G401 (cell line): Measurements from ENCODE around the gene DDI2. TPM values are rescaled to one million over a fixed set of nuclear protein-coding genes. Genes with fewer than 3 reads are reported as not detected.
"Not testable (repeated sequence)": the region's sequence is repeated elsewhere in the genome, so short reads cannot be mapped to it uniquely, and the experiment has no call there.

ENCODE experiments used
- DNase-seq: peaks from one replicate; pipeline ENCODE4 v3.0.0-alpha.2; 2015; ENCODE audit warnings: low spot score
- in situ Hi-C: cut with HindIII; loops from 2 replicates; pipeline ENCODE4 v1.10.0; 2016; ENCODE audit warnings: low sequenced_read_pairs, mixed read lengths
- total RNA-seq: library from RNA; depleted of rRNA; stranded (reverse); fragments of >200 nt; shearing (Covaris generic); gene quantifications from 2 replicates; pipeline ENCODE4 v1.2.3, GENCODE V29; 2014

Gene DDI2
- total RNA-seq, 1 experiment from 2014 or later, result 9.9 TPM

DNA sequence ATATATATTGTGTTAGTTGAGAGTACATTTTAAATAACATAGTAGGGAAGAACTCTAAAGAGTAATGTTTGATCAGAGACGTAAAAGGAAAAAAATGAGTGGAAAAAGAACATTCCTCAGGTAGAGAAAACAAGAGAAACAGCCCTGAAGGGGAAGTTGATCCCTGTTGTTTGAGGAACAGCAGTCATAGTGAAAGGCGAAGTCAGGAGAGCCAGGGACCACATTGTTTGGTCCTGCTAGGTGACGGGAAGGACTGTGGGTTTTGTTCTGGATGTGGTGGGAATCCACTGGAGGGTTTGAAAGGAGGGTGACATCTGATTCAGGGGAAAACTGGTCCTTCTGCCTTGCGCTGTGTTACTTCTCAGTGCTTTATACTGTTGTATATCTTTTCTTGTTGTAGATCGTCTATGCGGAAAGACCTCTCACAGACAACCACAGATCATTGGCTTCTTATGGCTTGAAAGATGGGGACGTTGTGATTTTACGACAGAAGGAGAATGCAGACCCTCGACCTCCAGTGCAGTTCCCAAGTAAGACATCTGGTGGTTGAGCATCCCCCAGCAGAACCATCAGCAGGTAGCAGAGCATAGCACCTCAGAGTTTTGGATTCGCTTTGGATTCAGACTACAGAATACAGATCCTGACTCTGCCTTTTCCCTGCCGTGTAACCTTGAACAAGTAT, 9.2 kb downstream of the DDI2 start:
- no peak for DNase-seq
- in situ Hi-C loops, result no loop called here

DNA sequence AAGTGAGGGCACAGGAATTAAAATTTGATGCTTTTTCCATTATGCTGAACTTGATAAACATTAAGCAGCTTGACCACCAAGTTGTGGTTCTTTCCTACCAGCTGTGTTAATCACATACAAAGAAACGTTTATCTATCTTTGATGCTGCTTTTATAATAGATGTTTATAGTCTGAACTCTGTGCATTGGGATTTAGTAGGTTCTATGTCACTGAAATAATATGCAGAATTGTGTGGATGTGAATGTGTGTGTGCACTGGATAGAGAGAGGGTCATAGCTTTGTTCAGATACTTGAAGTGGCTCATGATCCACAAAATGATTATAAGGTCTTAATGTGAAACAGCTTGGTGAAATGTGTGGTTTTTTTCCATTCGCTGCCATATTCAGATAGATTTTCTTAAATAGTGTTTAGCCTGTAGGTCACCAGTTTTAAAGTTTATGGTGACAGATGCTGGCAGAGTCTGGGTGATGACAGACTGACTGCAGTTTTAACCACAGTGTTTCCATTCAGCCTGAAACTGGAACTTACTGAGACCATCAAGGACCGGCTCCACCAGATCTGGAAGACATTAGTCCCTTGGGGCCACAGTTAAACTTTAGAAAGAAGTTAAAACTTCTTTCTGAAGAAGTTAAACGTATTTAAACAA, 10.2 kb downstream of the DDI2 start:
- no peak for DNase-seq
- in situ Hi-C loops, result no loop called here

DNA sequence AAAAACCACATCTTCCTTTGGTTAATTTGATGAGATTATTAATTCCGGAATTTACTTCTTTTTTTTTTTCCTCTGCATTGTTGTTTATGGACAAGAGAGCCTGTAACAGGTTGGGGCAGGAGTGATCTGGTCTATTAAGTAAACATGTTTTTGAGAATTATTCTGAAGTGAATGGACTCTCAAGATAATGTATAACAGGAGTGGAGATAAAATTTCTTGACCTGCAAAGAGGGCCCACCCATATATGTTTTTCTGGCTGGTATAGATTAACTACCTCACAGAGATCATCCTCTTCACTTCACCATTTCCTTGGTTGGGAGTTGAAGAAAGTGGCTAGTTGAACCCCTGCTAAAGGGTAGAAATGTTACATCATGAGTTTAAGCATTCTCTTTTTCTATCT, 10.7 kb downstream of the DDI2 start:
- in situ Hi-C loops, result no loop called here
- DNase-seq, result no peak

DNA sequence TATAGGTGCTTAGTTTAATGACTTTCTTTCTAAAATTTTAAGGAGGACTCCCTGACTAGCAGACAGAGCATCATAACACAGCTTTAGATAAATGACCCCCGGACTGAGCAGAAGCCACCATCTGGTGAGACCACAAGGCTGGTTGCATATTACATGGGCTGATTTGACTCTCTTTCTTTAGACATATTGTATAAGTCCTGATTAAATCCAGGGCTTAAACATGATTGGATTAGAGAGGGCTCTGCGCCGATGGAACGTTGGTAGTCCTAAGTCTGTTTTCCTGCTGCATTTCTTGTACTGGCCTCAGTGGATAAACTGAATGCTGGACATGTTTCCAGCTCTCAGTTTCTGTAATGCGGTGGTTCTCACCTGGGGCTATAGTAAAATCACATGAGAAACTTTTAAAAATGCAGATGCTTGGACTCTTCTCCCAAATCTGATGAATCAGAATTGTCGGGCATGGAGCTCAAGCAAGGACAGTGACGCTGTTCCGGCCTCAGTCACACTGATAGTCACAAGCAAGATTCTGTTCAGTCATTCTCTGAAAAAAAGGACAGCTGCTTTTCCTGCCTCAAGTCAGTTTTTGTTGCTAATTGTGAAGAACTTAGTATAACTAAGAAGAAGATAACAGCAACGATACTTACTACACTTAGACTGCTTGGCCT, 16.6 kb downstream of the DDI2 start:
- DNase-seq, result no peak
- in situ Hi-C loops, result no loop called here

DNA sequence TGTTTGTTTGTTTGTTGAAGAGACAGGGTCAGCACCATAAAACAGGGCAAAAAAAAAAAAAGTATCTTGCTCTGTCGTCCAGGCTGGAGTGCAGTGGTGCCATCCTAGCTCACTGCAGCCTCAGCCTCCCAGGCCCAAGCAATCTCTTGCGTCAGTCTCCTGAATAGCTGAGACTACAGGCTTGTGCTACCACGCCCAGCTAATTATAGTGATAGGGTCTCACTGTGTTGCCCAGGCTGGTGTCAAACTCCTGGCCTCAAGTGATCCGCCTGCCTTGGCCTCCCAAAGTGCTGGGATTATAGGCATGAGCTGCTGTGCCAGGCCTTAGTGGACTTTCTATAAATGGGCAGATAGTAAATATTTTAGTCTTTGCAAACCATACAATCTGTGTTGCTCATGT, 19.2 kb downstream of the DDI2 start:
- no peak for DNase-seq
- in situ Hi-C loops, result no loop called here

DNA sequence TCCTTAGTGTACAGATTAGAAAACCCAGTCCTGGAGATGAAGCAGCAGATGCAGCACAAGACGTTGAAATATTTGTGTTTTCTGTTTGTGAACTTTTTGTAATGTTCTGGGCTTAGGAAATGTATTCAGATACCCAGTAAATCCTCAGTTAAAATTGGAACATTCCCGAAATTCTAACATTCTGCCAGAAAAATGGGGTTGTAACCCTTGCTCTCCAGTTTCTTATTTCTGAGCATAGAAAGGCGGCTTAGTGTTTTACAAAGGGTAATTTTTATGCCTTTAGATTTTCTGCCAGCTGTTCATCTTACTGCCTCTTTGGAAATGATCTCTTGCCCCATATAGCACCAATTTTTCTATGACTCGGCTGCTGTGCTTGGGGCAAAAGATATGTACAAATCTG, 20.6 kb downstream of the DDI2 start:
- DNase-seq, result no peak
- in situ Hi-C loops, result no loop called here

DNA sequence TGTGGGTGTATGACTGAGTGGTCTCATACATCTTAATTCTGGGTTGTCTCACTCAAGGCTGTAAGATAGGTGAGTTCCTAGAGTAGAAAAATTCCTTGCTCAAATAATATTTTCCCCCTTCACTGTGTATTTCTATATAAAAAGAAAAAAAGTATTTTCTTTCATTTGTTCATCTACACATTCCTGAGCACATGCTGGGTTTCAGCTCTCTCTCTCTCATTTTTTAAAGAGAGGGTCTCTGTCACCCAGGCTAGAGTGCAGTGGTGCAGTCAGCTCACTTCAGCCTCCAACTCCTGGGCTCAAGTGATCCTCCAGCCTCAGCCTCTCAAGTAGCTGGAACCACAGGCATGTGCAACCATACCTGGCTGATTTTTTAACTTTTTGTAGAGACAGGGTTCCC, 22.0 kb downstream of the DDI2 start:
- no peak for DNase-seq
- in situ Hi-C loops, result no loop called here

DNA sequence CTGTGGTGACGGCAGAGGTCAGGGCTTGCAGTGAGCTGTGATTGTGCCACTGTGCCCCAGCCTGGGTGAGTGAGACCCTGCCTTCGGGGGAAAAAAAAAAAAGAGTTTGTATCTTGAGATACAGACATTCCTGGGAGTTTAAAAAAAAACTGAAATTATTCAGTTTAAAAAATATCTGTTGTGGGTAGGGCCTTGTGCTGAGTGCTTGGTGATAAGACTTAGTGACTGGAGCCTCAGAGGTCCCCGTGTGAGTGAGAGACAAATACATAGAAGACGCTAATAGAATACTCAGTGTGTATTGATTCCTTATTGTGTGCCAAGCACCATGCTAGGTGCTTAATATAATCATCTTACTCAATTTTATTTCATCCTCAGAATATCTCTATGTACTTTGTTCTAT, 22.7 kb downstream of the DDI2 start:
- DNase-seq, result no peak
- in situ Hi-C loops, result no loop called here

DNA sequence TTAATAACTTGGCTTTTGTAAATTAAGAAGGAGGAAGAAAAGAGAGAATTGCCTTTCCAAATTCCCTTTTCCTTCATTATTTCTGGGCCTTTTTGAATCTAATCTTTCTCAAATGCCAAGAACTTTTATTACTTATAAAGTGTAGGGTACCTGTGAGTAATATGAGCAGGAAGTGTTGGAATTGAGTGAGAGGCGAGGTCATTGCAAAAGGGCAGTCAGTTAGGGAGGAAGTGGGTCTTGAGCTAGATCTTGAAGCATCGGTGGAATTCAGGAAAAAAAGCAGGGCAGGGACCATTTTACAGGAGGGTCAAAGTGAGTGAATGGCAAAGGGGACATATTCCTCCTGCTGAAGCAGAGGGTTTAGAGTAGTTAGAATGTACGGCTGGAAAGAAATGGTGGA, 23.4 kb downstream of the DDI2 start:
- no peak for DNase-seq
- in situ Hi-C loops, result no loop called here

DNA sequence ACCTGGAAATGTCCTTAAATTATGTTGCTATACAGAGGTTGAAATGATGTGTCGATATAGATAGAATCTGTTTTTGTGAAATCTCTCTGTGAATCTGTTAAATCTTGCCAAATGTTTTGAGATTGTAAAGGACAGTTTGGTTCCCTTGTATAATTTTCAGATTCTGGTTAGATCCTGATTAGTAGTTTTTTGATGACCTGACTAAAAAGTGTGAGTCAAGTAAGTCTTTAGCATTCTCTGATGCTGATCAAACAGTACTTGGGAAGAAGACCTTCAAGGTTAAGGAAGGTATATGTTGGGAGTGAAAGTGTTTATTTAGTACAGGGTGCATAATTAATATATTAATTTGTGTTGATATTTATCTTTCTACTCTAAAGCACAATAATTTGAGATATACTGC, 32.7 kb downstream of the DDI2 start:
- in situ Hi-C loops, result no loop called here
- no peak for DNase-seq

DNA sequence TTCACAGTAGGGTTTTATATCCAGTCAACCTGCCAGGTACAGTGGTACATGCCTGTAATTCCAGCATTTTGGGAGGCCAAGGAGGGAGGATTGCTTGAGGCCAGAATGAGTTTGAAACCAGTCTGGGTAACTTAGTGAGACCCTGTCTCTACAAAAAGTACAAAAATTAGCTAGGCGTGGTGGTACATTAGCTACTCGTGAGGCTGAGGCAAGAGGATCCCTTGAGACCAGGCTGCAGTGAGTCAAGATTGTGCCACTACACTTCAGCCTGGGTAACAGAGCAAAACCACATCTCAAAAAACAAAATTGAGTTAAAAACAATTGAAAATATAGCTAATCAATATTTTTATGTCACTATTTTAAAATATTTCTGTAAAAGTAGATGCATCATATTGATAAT, 33.2 kb downstream of the DDI2 start:
- in situ Hi-C loops, result no loop called here
- no peak for DNase-seq

DNA sequence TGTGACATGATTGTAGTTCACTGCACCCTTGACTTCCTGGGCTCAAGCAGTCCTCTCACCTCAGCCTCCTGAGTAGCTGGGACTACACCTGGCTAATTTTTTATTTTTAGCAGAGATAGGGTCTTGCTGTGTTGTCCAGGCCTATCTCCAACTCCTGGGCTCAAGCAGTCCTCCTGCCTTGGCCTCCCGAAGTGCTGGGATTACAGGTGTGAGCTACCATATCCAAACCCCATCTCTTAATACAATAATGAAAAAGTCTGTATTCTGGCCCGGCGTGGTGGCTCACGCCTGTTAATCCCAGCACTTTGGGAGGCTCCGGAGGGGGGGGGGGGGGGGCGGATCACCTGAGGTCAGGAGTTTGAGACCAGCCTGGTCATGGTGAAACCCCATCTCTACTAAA, 34.9 kb downstream of the DDI2 start:
- in situ Hi-C loops, DNase-seq: not testable (repeated sequence)

DNA sequence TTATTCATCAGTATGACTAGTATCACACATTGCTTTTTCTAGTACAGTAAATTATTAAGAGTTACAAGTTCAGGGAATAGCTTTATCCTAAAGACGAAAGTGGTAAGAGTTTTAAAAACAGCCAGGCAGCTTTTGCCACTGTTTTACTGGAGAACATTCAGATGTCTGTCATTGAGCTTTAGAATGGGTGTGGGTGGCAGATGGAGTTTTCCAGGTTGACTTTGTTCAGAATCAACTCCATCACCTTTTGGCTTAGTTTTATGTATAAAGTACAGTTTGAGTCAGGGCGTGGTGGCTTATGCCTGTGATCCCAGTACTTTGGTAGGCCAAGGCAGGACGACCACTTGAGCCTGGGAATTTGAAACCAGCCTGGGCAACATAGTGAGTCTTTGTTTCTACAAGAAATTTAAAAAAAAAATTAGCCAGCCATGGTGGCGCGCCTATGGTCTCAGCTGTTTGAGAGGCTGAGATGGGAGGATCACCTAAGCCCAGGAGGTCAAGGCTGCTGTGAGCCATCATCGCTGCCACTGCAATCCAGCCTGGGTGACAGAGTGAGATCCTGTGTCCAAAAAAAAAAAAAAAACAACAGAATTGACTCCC, 36.9 kb downstream of the DDI2 start:
- in situ Hi-C loops, result no loop called here
- DNase-seq, result no peak

DNA sequence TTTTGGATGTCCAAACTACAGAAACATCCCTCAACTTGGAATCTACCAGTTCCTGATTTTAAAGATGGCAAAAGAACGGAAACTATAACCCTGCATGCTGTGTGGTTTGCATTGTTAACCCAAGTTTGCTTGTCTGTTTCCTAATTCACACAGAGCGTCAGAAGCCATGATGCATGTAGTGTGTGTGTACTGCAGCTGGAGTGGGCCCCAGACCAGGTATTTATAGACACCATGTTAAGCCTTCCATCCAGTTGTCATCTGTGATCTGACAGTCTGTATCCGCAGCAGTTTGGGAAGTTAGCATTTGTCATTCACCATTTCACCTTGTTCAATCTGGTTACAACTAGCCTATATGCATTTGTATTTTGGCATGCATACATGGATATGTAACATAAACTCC, 39.2 kb downstream of the DDI2 start:
- in situ Hi-C loops, result no loop called here
- no peak for DNase-seq

DNA sequence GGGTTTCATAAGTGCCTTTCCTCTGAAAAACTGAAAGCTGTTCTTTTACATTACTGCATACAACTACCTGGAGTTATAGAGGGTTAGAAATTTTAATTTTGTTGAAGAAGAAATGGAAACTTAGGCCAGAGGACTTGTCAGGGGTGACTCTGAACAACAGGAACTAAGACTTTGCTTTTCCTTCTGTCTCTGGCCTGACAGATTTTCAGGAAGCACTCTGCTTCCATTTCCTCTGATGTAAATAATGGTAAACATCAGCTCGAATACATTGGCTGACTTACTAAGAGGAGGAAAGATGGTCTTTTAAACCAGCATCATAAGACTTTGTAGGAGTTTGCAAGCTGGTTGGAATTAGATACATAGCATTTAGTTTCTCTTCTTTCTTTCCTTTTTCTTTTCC, 39.8 kb downstream of the DDI2 start:
- DNase-seq, result no peak
- in situ Hi-C loops, result no loop called here

DNA sequence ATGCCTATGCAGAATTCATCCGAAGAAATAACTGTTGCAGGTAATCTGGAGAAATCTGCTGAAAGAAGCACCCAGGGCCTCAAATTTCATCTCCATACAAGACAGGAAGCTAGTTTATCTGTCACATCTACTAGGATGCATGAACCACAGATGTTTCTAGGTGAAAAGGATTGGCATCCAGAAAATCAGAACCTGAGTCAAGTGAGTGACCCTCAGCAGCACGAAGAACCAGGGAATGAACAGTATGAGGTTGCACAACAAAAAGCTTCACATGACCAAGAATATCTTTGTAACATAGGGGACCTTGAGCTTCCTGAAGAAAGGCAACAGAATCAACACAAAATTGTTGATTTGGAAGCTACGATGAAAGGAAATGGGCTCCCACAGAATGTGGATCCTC, 42.9 kb downstream of the DDI2 start:
- no peak for DNase-seq
- in situ Hi-C loops, result no loop called here

DNA sequence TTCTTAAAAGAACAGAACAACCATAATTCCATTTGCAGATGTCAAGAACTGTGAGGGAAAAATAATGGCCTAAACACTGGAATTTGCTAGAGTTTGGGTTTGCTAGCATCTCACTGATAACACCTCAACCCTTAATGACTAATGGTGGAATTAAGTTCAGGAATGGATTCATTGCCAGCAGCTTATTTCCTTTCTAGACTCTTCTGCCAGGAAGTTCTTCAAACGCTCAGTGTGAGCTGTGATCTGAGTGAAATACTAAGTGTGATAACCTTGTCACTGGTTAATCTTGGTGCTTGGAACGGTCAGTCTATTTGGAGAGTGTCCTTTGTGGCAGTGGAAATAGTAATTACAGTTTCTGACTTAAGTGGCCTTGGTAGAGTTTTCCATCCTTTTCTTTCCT, 45.2 kb downstream of the DDI2 start:
- in situ Hi-C loops, result no loop called here
- DNase-seq, result no peak

DNA sequence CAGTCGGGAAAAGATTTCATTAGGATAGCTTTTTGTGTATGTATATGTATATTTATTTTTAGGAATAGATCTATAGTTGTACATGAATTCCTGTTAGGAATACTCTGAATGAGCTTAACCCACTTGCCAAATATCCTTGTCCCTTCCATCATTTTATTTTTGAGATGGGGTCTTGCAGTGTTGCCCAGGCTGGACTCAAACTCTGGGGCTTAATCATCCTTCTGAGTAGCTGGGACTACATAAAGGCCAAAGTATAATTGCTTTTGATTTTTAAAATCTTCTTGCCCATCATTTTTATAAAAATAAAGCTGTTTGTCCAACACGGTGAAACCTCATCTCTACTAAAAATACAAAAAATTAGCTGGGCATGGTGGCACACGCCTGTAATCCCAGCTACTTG, 46.7 kb downstream of the DDI2 start:
- DNase-seq, result no peak
- in situ Hi-C loops, result no loop called here

DNA sequence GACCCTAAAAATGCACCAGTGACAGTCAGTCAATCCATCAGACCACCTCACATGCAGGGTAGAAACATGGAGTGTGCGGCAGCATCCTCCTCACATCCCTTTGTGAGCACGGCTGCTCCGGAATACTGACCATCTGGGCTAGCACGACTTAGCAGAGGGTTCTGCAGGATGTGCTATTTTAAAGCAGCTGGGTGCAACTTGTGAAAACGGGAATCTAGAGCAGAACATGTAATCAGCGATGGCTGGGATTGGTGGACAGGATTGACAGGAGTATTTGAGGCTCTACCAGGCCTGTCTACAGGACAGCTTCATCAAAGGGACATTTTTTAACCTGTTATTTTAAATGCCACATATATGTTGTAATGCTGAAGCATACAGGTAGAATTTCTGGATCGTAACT, 50.1 kb downstream of the DDI2 start:
- DNase-seq, result peak; percentile 29
- in situ Hi-C loops, result no loop called here

DNA sequence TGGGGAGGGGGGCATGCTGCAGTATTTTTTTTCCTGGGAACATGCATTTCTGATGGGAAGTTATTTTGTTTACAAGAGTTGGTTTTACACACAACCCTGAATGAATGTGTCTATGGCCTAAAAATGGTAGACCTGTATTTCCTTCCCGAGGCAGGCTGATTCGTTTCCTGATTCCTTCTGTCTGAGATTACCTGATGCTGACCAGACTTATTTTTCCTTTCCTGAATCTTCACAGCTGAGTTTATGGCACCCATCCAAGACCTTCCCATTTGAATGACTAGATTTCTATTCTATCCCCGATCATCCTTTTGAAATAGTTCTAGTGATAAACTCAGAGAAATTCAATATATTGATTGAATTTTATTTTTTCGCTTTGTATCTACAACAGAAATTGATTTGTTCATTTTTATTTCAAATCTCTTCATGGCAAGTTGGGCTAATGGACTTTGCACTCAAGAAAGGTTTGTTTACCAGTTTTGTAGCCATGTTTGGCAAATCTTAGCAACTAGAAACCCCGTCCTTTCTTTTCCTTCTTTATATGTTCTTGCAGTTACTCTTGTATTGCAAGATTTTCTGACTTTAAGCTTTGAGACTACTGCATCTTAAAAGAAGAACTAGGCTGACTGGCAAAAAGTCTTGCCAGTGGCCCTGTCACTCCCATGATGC, 51.0 kb downstream of the DDI2 start:
- no peak for DNase-seq
- in situ Hi-C loops, result no loop called here
